Calu3 (cell line): ENCODE data around the gene CPEB1. TPM values are rescaled to one million over a fixed set of nuclear protein-coding genes. Genes with fewer than 3 reads are reported as not detected.
"Not testable (repeated sequence)": the region's sequence is repeated elsewhere in the genome, so short reads cannot be mapped to it uniquely, and the experiment has no call there.

Experiments
- BruUV-seq: library from RNA; stranded (reverse); fragments of 400-500 nt; replicated peaks from 2 replicates; lab custom pipeline; 2021; lab: Mats Ljungman, UMichigan
- CTCF ChIA-PET: fragments of 300-600 bp; sonication (Branson Sonifier 250); formaldehyde crosslinking; loops from one replicate; lab custom pipeline; 2022; ENCODE audit warnings: antibody characterized with exemption; lab: Charles Lee
- DNase-seq: peaks from one replicate; pipeline ENCODE4 v3.0.0; 2022
- H3K27ac Mint-ChIP-seq: one replicate; pipeline ENCODE4 v1.8.0; 2022; ENCODE audit warnings: mixed read lengths; ENCODE audit not compliant: unreplicated experiment
- H3K27me3 Mint-ChIP-seq: one replicate; pipeline ENCODE4 v1.8.0; 2022; ENCODE audit warnings: mixed read lengths; ENCODE audit not compliant: unreplicated experiment
- H3K36me3 Mint-ChIP-seq: one replicate; pipeline ENCODE4 v1.8.0; 2022; ENCODE audit warnings: mild to moderate bottlenecking, moderate library complexity, mixed read lengths; ENCODE audit not compliant: insufficient read depth, unreplicated experiment
- H3K4me1 Mint-ChIP-seq: one replicate; pipeline ENCODE4 v1.8.0; 2022; ENCODE audit warnings: mild to moderate bottlenecking, low read depth, mixed read lengths; ENCODE audit not compliant: unreplicated experiment
- H3K4me3 Mint-ChIP-seq: one replicate; pipeline ENCODE4 v1.8.0; 2022; ENCODE audit warnings: mild to moderate bottlenecking, low read depth, moderate library complexity, mixed read lengths; ENCODE audit not compliant: unreplicated experiment
- H3K9me3 Mint-ChIP-seq: one replicate; pipeline ENCODE4 v1.8.0; 2022; ENCODE audit warnings: low read depth, mixed read lengths; ENCODE audit not compliant: unreplicated experiment
- CTCF ChIP-seq: fragments of 200-600 bp; IDR thresholded peaks from one replicate; pipeline ENCODE4 v1.8.0; 2022; ENCODE audit warnings: antibody characterized with exemption; ENCODE audit not compliant: unreplicated experiment
- intact Hi-C: fragments of 100-400 bp; cut with micrococcal nuclease; formaldehyde crosslinking; loops from one replicate; pipeline ENCODE4 v1.10.0; 2022; ENCODE audit not compliant: unreplicated experiment
- total RNA-seq: library from RNA; stranded (reverse); gene quantifications from 2 replicates; pipeline ENCODE4 v1.2.3, GENCODE V29; 2022

Gene CPEB1
- total RNA-seq, 1 experiment from 2014 or later: 5.3 TPM

- no peaks in the 10 kb centered on the region for H3K9me3 Mint-ChIP-seq
- no peak for TF ChIP-seq CTCF
- intact Hi-C loops: no loop called here
These were observed 110.5 kb downstream of the CPEB1 start for GRCh38 chr15:82536409-82537350.

DNA sequence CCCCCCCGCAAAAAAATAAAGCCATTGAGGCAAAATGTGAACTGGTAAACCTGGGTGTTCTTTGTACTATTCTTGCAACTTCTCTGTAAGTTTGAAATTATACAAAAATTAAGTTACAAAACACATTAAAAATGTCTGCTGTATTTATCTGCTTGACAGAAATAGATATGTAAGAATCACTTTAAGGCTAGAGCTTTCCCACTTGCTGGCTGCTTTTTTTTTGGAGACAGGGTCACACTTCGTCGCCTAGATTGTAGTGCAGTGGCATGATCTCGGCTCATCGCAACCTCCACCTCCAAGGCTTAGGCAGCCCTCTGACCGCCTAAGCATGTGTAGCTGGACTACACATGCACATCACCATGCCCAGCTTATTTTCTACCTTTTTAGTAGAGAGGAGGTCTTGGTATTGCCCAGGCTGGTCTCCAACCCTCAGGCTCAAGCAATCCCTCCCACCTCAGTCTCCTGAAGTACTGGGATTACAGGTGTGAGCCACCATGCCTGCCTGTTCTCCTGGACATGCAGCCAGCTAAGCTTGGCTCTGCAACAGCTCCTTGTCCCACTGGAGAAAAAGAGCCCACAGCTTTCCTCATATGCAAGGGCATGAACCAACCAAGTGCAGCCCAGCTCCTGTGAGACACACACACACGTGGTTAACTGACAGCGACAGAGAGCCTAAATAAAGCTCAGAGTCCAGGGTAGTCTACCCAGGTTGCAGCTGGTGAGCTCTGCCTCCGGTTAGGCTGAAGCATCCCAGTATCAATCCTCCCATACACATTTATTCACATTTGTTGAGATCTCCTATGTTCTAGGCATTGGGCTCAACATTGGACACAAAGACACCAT, 111.4 kb downstream of the CPEB1 start:
- intact Hi-C loops: no loop called here
- no peak for TF ChIP-seq CTCF
- Mint-ChIP-seq H3K27ac (peak overlapping the region; percentile 79), H3K4me3 (no peak overlapping the region), H3K36me3 (peaks cover 73% of the 10 kb centered on the region), H3K9me3 (no peaks in the 10 kb centered on the region), H3K4me1 (peaks cover 42% of the 10 kb centered on the region), H3K27me3 (no peaks in the 10 kb centered on the region)
- BruUV-seq: no TSS peak
- DNase-seq: no peak
- CTCF ChIA-PET: no interaction called here

More at GRCh38 chr15:82536409-82537350, 110.5 kb downstream of the CPEB1 start:
- Mint-ChIP-seq H3K27me3 (no peaks in the 10 kb centered on the region), H3K4me3 (peak overlapping the region; percentile 98), H3K4me1 (peaks cover 41% of the 10 kb centered on the region), H3K27ac (peak overlapping the region; percentile 79), H3K36me3 (peaks cover 80% of the 10 kb centered on the region)
- CTCF ChIA-PET: no interaction called here
- BruUV-seq: no TSS peak
- no peak for DNase-seq

DNA sequence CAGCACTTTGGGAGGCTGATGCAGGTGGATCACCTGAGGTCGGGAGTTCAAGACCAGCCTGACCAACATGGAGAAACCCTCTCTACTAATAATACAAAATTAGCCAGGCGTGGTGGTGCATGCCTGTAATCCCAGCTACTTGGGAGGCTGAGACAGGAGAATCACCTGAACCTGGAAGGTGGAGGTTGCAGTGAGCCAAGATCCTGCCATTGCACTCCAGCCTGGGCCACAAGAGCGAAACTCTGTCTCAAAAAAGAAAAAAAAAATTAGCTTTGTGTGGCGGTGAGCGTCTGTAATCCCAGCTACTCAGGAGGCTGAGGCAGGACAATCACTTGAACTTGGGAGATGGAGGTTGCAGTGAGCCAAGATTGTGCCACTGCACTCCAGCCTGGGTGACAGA, 112.0 kb downstream of the CPEB1 start:
- Mint-ChIP-seq H3K36me3 (peaks cover 67% of the 10 kb centered on the region), H3K4me1 (peaks cover 46% of the 10 kb centered on the region)
- H3K9me3 Mint-ChIP-seq, H3K4me3 Mint-ChIP-seq, H3K27ac Mint-ChIP-seq, CTCF ChIA-PET, BruUV-seq, intact Hi-C loops, DNase-seq, H3K27me3 Mint-ChIP-seq: not testable (repeated sequence)

DNA sequence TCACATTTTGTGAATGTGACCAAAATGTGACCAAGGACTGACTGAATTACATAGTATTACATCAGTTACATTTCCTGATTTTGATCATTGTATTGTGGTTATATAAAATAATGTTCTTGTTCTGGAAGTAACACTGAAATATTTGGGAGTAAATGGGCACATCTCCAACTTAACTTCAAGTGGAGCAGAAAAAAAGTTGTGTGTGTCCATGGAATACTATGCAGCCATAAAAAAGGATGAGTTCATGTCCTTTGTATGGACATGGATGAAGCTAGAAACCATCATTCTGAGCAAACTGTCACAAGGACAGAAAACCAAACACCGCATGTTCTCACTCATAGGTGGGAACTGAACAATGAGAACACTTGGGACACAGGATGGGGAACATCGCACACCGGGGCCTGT, 112.7 kb downstream of the CPEB1 start:
- CTCF ChIA-PET, intact Hi-C loops, DNase-seq, H3K27me3 Mint-ChIP-seq, BruUV-seq, H3K4me3 Mint-ChIP-seq, H3K9me3 Mint-ChIP-seq: not testable (repeated sequence)
- Mint-ChIP-seq H3K4me1 (peaks cover 46% of the 10 kb centered on the region), H3K36me3 (peaks cover 60% of the 10 kb centered on the region), H3K27ac (peak overlapping the region; percentile 36)

- CTCF ChIA-PET: no interaction called here
- BruUV-seq: no TSS peak
- peaks cover 54% of the 10 kb centered on the region for H3K36me3 Mint-ChIP-seq
- DNase-seq: no peak
- no peak overlapping the region for H3K27ac Mint-ChIP-seq
- intact Hi-C loops: no loop called here
- no peaks in the 10 kb centered on the region for H3K9me3 Mint-ChIP-seq
- TF ChIP-seq CTCF: no peak
- H3K4me3 Mint-ChIP-seq: no peak overlapping the region
- no peaks in the 10 kb centered on the region for H3K27me3 Mint-ChIP-seq
- H3K4me1 Mint-ChIP-seq: peaks cover 41% of the 10 kb centered on the region
These were observed 113.4 kb downstream of the CPEB1 start for GRCh38 chr15:82533801-82534200.
